ENCODE results near the gene VEGFA.

The VEGFA gene

GRCh38 chr6:43746613-43747102 is 23.4 kb upstream of the VEGFA start:
- TF ChIP-seq SIN3A (IDR thresholded peaks at IDR 0.05; ENCODE audit: borderline replicate concordance, insufficient read depth, low read length), result no peak
- TF ChIP-seq REST (IDR thresholded peaks at IDR 0.05; ENCODE audit: insufficient read depth in 1 of 2, low read depth in 2 of 2, low read length in 2 of 2), result no peak
- no peak for TF ChIP-seq FOXP2 (optimal IDR thresholded peaks at IDR 0.05; ENCODE audit: borderline replicate concordance, extremely low read depth, extremely low read length, insufficient read depth)
- no peak for TF ChIP-seq POLR2AphosphoS5 (IDR thresholded peaks at IDR 0.05; ENCODE audit: low read depth, low read length)
- TF ChIP-seq TAF1 (IDR thresholded peaks at IDR 0.05; ENCODE audit: borderline replicate concordance, insufficient read depth, low read length), result no peak

GRCh38 chr6:43747784-43748183 is 22.2 kb upstream of the VEGFA start:
- TF ChIP-seq TAF1 (IDR thresholded peaks at IDR 0.05; ENCODE audit: borderline replicate concordance, insufficient read depth, low read length) (no peak), POLR2AphosphoS5 (IDR thresholded peaks at IDR 0.05; ENCODE audit: low read depth, low read length) (no peak), SIN3A (IDR thresholded peaks at IDR 0.05; ENCODE audit: borderline replicate concordance, insufficient read depth, low read length) (no peak), FOXP2 (optimal IDR thresholded peaks at IDR 0.05; ENCODE audit: borderline replicate concordance, extremely low read depth, extremely low read length, insufficient read depth) (no peak), REST (IDR thresholded peaks at IDR 0.05; ENCODE audit: insufficient read depth in 1 of 2, low read depth in 2 of 2, low read length in 2 of 2) (no peak)

GRCh38 chr6:43748765-43749164 is 21.2 kb upstream of the VEGFA start:
- TF ChIP-seq POLR2AphosphoS5 (IDR thresholded peaks at IDR 0.05; ENCODE audit: low read depth, low read length), result no peak
- no peak for TF ChIP-seq FOXP2 (optimal IDR thresholded peaks at IDR 0.05; ENCODE audit: borderline replicate concordance, extremely low read depth, extremely low read length, insufficient read depth)
- no peak for TF ChIP-seq REST (IDR thresholded peaks at IDR 0.05; ENCODE audit: insufficient read depth in 1 of 2, low read depth in 2 of 2, low read length in 2 of 2)
- no peak for TF ChIP-seq TAF1 (IDR thresholded peaks at IDR 0.05; ENCODE audit: borderline replicate concordance, insufficient read depth, low read length)
- TF ChIP-seq SIN3A (IDR thresholded peaks at IDR 0.05; ENCODE audit: borderline replicate concordance, insufficient read depth, low read length), result no peak

- TF ChIP-seq REST (IDR thresholded peaks at IDR 0.05; ENCODE audit: insufficient read depth in 1 of 2, low read depth in 2 of 2, low read length in 2 of 2) (no peak), POLR2AphosphoS5 (IDR thresholded peaks at IDR 0.05; ENCODE audit: low read depth, low read length) (no peak), TAF1 (IDR thresholded peaks at IDR 0.05; ENCODE audit: borderline replicate concordance, insufficient read depth, low read length) (no peak), SIN3A (IDR thresholded peaks at IDR 0.05; ENCODE audit: borderline replicate concordance, insufficient read depth, low read length) (no peak), FOXP2 (optimal IDR thresholded peaks at IDR 0.05; ENCODE audit: borderline replicate concordance, extremely low read depth, extremely low read length, insufficient read depth) (no peak)
These were observed 20.6 kb upstream of the VEGFA start for GRCh38 chr6:43749461-43749860.

DNA sequence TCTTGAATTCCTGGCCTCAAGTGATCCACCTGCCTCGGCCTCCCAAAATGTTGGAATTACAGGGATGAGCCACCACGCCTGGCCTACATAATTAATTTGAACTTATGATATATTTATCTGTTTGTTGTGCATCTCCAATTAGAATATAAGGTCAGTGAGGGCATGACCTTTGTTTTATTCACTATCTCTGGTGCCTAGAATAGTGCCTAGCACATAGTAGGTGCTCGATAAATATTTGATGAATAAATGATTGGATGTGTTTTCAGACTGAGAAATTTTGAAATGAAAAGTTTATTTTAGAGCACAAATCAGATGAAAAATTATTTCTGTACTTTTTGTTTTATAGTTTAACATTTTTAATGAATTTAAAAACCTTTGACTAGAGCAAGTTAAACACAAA is 19.4 kb upstream of the VEGFA start:
- TF ChIP-seq FOXP2 (optimal IDR thresholded peaks at IDR 0.05; ENCODE audit: borderline replicate concordance, extremely low read depth, extremely low read length, insufficient read depth) (no peak), POLR2AphosphoS5 (IDR thresholded peaks at IDR 0.05; ENCODE audit: low read depth, low read length) (no peak), TAF1 (IDR thresholded peaks at IDR 0.05; ENCODE audit: borderline replicate concordance, insufficient read depth, low read length) (no peak)

Data from PFSK-1 (cell line).